Sigmoid colon (tissue), 4 donors: ENCODE data around the gene IRX4.

ENCODE experiments used
- CTCF ChIP-seq, 4 experiments: fragments of 450-650 bp in 3 of 4; fragments of 200-600 bp in 1 of 4; IDR thresholded peaks; one replicate each; pipeline ENCODE4 v1.5.1; 2016 to 2019; ENCODE audit warnings: antibody characterized with exemption in 4 of 4, mild to moderate bottlenecking in 3 of 4, moderate library complexity in 2 of 4
- EP300 ChIP-seq, 4 donors: sonication (generic); formaldehyde crosslinking; IDR thresholded peaks; one replicate each; pipeline ENCODE4 v1.6.1; 2017; ENCODE audit warnings: antibody characterized with exemption in 4 of 4

- TF ChIP-seq CTCF (IDR thresholded peaks at IDR 0.05) (no peak), EP300 (IDR thresholded peaks at IDR 0.05) (no peak)
Measured at GRCh38 chr5:1838013-1838412, 44.7 kb downstream of the IRX4 start.
